ENCODE data around the gene CNDP1. TPM values are rescaled to one million over a fixed set of nuclear protein-coding genes. Genes with fewer than 3 reads are reported as not detected.

CNDP1 gene
- total RNA-seq, 1 donor from 2014 or later = not detected

GRCh38 chr18:74623047-74623816 lies 88.9 kb downstream of the CNDP1 start:
- DNase-seq (ENCODE audit: low read depth, low spot score) = no peak

- no peak for DNase-seq (ENCODE audit: low read depth, low spot score)
These were observed 90.2 kb downstream of the CNDP1 start for GRCh38 chr18:74624466-74624865.

- no peak for DNase-seq (ENCODE audit: low read depth, low spot score)
These were observed 90.9 kb downstream of the CNDP1 start for GRCh38 chr18:74625157-74625556.

GRCh38 chr18:74626049-74626874 lies 92.0 kb downstream of the CNDP1 start:
- no peak for DNase-seq (ENCODE audit: low read depth, low spot score)

GRCh38 chr18:74630804-74631203 lies 96.5 kb downstream of the CNDP1 start:
- no peak for DNase-seq (ENCODE audit: low read depth, low spot score)

- DNase-seq (ENCODE audit: low read depth, low spot score) = no peak
These were observed 96.9 kb downstream of the CNDP1 start for GRCh38 chr18:74631212-74631611.

- DNase-seq (ENCODE audit: low read depth, low spot score) = no peak
These were observed 97.5 kb downstream of the CNDP1 start for GRCh38 chr18:74631623-74632350.

GRCh38 chr18:74632351-74632679 lies 98.0 kb downstream of the CNDP1 start:
- no peak for DNase-seq (ENCODE audit: low read depth, low spot score)

GRCh38 chr18:74632856-74633255 lies 98.6 kb downstream of the CNDP1 start:
- no peak for DNase-seq (ENCODE audit: low read depth, low spot score)

GRCh38 chr18:74633652-74634352 lies 99.5 kb downstream of the CNDP1 start:
- DNase-seq (ENCODE audit: low read depth, low spot score) = no peak

GRCh38 chr18:74635224-74635975 lies 101.1 kb downstream of the CNDP1 start:
- DNase-seq (ENCODE audit: low read depth, low spot score) = no peak

Other genes starting within 250 kb of the CNDP1 start
- gene CYB5A, start 242.5 kb upstream of the CNDP1 start, total RNA-seq = 63.8 and 71.8 TPM in 2 replicates
- gene C18orf63, start 218.7 kb upstream of the CNDP1 start, total RNA-seq = not detected in 2 replicates
- not detected in 2 replicates for gene DIPK1C, start 77.2 kb upstream of the CNDP1 start, total RNA-seq
- 100 and 129 TPM in 2 replicates for gene CNDP2, start 38.1 kb upstream of the CNDP1 start, total RNA-seq
- gene ZNF407, start 63.4 kb downstream of the CNDP1 start, total RNA-seq = 13.5 and 22.2 TPM in 2 replicates

Measured in pulmonary artery endothelial cell (primary cell).